HepG2 (cell line): ENCODE data around the gene DCUN1D2. TPM values are rescaled to one million over a fixed set of nuclear protein-coding genes. Genes with fewer than 3 reads are reported as not detected.

ENCODE experiments used
- ATAC-seq: fragments of 200-7000 bp; cut with Tn5 transposase; 3 replicates; pipeline ENCODE4 v1.9.1; 2020; ENCODE audit warnings: mild to moderate bottlenecking, moderate library complexity
- BruUV-seq: library from RNA; stranded (reverse); fragments of 400-500 nt; replicated peaks from 2 replicates; lab custom pipeline; 2021; lab: Mats Ljungman, UMichigan
- CTCF ChIA-PET: fragments of 300-600 bp; formaldehyde crosslinking; extraction: SDS; loops from one replicate; lab custom pipeline; 2021; ENCODE audit warnings: low total read pairs, inconsistent platforms, low intra/inter-chr PET ratio; lab: Yijun Ruan, JAX
- POLR2A ChIA-PET: fragments of 350-600 bp; sonication (Branson Sonifier 250); formaldehyde crosslinking; loops from one replicate; lab custom pipeline; 2020; ENCODE audit warnings: antibody characterized with exemption, inconsistent platforms; lab: Yijun Ruan, JAX
- DNase-seq: peaks from one replicate; pipeline ENCODE4 v3.0.0-alpha.2; 2015; ENCODE audit warnings: low spot score
- FAIRE-seq: peaks from 3 replicates; lab custom pipeline; 2011; peaks lifted over from hg19 to GRCh38; lab: Jason Lieb, UNC
- H2AFZ ChIP-seq: one replicate; pipeline ENCODE4 v1.6.1; 2011; ENCODE audit warnings: low read length, inconsistent platforms
- H3K27ac ChIP-seq: fragments of 300-600 bp; 3 replicates; pipeline ENCODE4 v1.8.0; 2011; ENCODE audit warnings: mixed run types, mild to moderate bottlenecking, mixed read lengths, low read length, inconsistent platforms; ENCODE audit not compliant: insufficient read depth; ENCODE audit errors: extremely low read length
- H3K27me3 ChIP-seq, 2 experiments: fragments of 200-600 bp in 1 of 2; 2 replicates in 1 of 2; 3 replicates in 1 of 2; pipeline versions ENCODE4 v1.6.0 to v1.8.0; 2011; ENCODE audit warnings: low read length in 2 of 2, mild to moderate bottlenecking in 2 of 2, moderate library complexity in 2 of 2, inconsistent platforms in 1 of 2; ENCODE audit not compliant: insufficient read depth in 2 of 2, control insufficient read depth in 1 of 2
- H3K36me3 ChIP-seq, 2 experiments: fragments of 200-600 bp in 1 of 2; replicated peaks in 1 of 2; 2 replicates in 1 of 2; 3 replicates in 1 of 2; pipeline versions ENCODE4 v1.5.1 to v1.8.0; 2011; ENCODE audit warnings: low read length in 2 of 2, inconsistent platforms in 1 of 2; ENCODE audit not compliant: insufficient read depth in 2 of 2, control insufficient read depth in 1 of 2
- H3K4me1 ChIP-seq: 2 replicates; pipeline ENCODE4 v1.5.1; 2012; ENCODE audit warnings: low read length, inconsistent platforms; ENCODE audit not compliant: insufficient read depth
- H3K4me2 ChIP-seq: 2 replicates; pipeline ENCODE4 v1.6.0; 2011; ENCODE audit warnings: low read depth, low read length, inconsistent platforms
- H3K4me3 ChIP-seq, 3 experiments: fragments of 200-600 bp in 1 of 3; sonication (generic), shearing (Covaris generic) in 1 of 3; replicated peaks in 1 of 3; 2 replicates each; pipeline ENCODE4 v1.5.1; 2011 to 2016; ENCODE audit warnings: low read length in 3 of 3, inconsistent platforms in 2 of 3, low read depth in 2 of 3, mild to moderate bottlenecking in 2 of 3, control low read depth in 1 of 3, mixed read lengths in 1 of 3; ENCODE audit not compliant: insufficient read depth in 1 of 3
- H3K79me2 ChIP-seq: one replicate; pipeline ENCODE4 v1.6.1; 2011; ENCODE audit warnings: low read length, inconsistent platforms; ENCODE audit not compliant: insufficient read depth
- H3K9ac ChIP-seq: 2 replicates; pipeline ENCODE4 v1.6.0; 2011; ENCODE audit warnings: mild to moderate bottlenecking, low read depth, low read length, inconsistent platforms; ENCODE audit not compliant: insufficient read depth
- H3K9me3 ChIP-seq: 2 replicates; pipeline ENCODE4 v1.5.1; 2012; ENCODE audit warnings: mild to moderate bottlenecking, low read length
- H4K20me1 ChIP-seq: 2 replicates; pipeline ENCODE4 v1.6.0; 2011; ENCODE audit warnings: inconsistent platforms, mild to moderate bottlenecking, low read length, moderate library complexity; ENCODE audit not compliant: insufficient read depth
- CAMTA2 ChIP-seq: sonication (generic); formaldehyde crosslinking; IDR thresholded peaks from 2 replicates; pipeline ENCODE4 v1.4.0; 2020; ENCODE audit warnings: mild to moderate bottlenecking, missing genetic modification reagents, borderline replicate concordance
- EP300 ChIP-seq, 3 experiments: sonication (generic) in 1 of 3; formaldehyde crosslinking in 1 of 3; IDR thresholded peaks; 2 replicates each; pipeline versions ENCODE4 v1.5.1 to v1.6.1; 2011 to 2020; ENCODE audit warnings: low read depth in 2 of 3, low read length in 2 of 3, borderline replicate concordance in 1 of 3, improper control_type of control experiment in 1 of 3, mild to moderate bottlenecking in 1 of 3, missing genetic modification reagents in 1 of 3, moderate library complexity in 1 of 3
- FOXO4 ChIP-seq: sonication (generic); formaldehyde crosslinking; conservative IDR thresholded peaks from 2 replicates; pipeline ENCODE4 v1.8.1; 2023; ENCODE audit warnings: missing genetic modification reagents
- GABPA ChIP-seq, 2 experiments: IDR thresholded peaks; 2 replicates each; pipeline ENCODE4 v1.6.1; 2011 to 2016; ENCODE audit warnings: low read depth in 2 of 2, low read length in 1 of 2, missing biosample characterization in 1 of 2, missing genetic modification characterization in 1 of 2
- U2AF2 ChIP-seq: fragments of 200-400 bp; formaldehyde crosslinking; IDR thresholded peaks from 2 replicates; pipeline ENCODE4 v1.6.1; 2017; ENCODE audit warnings: low read depth, mild to moderate bottlenecking, low read length
- ZBTB39 ChIP-seq: sonication (generic); formaldehyde crosslinking; IDR thresholded peaks from 2 replicates; pipeline ENCODE4 v1.5.0; 2020; ENCODE audit warnings: missing genetic modification reagents
- ZNF30 ChIP-seq: sonication (generic); formaldehyde crosslinking; IDR thresholded peaks from 2 replicates; pipeline ENCODE4 v1.5.0; 2020; ENCODE audit warnings: mild to moderate bottlenecking, missing genetic modification reagents
- WGBS: methylation state at CpG from one replicate; pipeline ENCODE4 v1.1.6; 2017; ENCODE audit warnings: low lambda C conversion rate; 5-methylcytosine and 5-hydroxymethylcytosine counted together
- in situ Hi-C: cut with HindIII; loops from 2 replicates; pipeline ENCODE4 v1.10.0; 2017; ENCODE audit warnings: low pct_unique_long_range_greater_than_20kb; ENCODE audit not compliant: extremely low pct_ligation_motif_present
- intact Hi-C: fragments of 100-400 bp; cut with micrococcal nuclease; formaldehyde crosslinking; loops from one replicate; pipeline ENCODE4 v1.10.0; 2022; ENCODE audit not compliant: unreplicated experiment
- polyA plus RNA-seq, 8 experiments: library from polyadenylated mRNA; depleted of rRNA in 3 of 8; stranded (reverse) in 7 of 8; unstranded in 1 of 8; fragments of >200 nt; fragmentation: Illumina TruSeq in 4 of 8; extraction: Trizol in 4 of 8; gene quantifications; 2 replicates each; pipeline versions ENCODE4 v1.2.1 to v1.2.3, GENCODE V29; 2011 to 2016; ENCODE audit warnings: low read depth in 4 of 8, missing spikeins in 1 of 8, mixed read lengths in 1 of 8; ENCODE audit not compliant: insufficient read depth in 1 of 8
- total RNA-seq, 5 experiments: library from RNA; depleted of rRNA; stranded (reverse); fragments of >200 nt; fragmentation: Illumina TruSeq; extraction: Trizol; gene quantifications; 2 replicates each; pipeline ENCODE4 v1.2.3, GENCODE V29; 2016; ENCODE audit warnings: low read depth in 1 of 5

DCUN1D2 gene
- total and polyA plus RNA-seq, 2 of the 13 experiments (the other 11 are each of a cell fraction or from before 2014, with no cell fraction given) = 9.1 to 9.6 TPM

DNA sequence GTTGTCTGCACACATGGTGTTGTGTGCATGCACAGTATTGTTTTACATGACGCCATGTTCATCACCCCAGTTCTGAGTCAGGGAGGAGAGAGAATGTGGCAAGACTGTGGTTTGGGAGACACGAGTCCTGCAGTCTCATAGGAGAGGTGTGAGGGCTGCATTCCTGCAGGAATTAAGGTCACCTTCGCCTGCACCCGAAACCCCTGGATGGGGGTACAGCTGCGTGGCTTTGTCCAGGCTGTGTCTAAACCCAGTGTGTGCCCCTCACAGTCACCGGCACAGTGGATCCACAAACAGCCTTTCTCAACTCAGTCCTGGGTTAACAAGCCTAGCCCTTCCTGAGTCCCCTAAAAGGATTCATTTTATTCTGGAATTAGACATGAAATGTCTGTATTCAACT is 42.9 kb downstream of the DCUN1D2 start:
- ATAC-seq = no peak
- intact Hi-C loops = loop anchor here (5.0 kb wide), 1 partner anchor 50 kb away; no protein-coding TSS in a partner anchor
- H3K4me3 ChIP-seq = no peak overlapping the region
- H3K79me2 ChIP-seq = no peaks in the 10 kb centered on the region
- in situ Hi-C loops = no loop called here
- ChIA-PET CTCF (no interaction called here), POLR2A (no interaction called here)
- H3K4me2 ChIP-seq = peak overlapping the region; percentile 91; the same call in 1 of the 2 replicates
- no peak overlapping the region for H3K9ac ChIP-seq
- peaks cover 47% of the 10 kb centered on the region for H3K4me1 ChIP-seq
- FAIRE-seq = no peak
- WGBS = 97% methylated on average over 6 of the region's 6 CpGs
- DNase-seq = no peak
- no peak overlapping the region for H2AFZ ChIP-seq
- H4K20me1 ChIP-seq = no peaks in the 10 kb centered on the region
- H3K27me3 ChIP-seq = no peaks in the 10 kb centered on the region
- no peaks in the 10 kb centered on the region for H3K9me3 ChIP-seq
- no peaks in the 10 kb centered on the region for H3K36me3 ChIP-seq
- H3K27ac ChIP-seq = no peak overlapping the region
- TF ChIP-seq FOXO4 (CRISPR knock-in tag) = no peak
- no peak for TF ChIP-seq EP300 (IDR thresholded peaks at IDR 0.05; ENCODE audit: low read depth in 2 of 2, low read length in 2 of 2)
- TF ChIP-seq EP300 (CRISPR knock-in tag; IDR thresholded peaks at IDR 0.05; ENCODE audit: borderline replicate concordance) = no peak
- no peak for TF ChIP-seq U2AF2
- no TSS peak for BruUV-seq

DNA sequence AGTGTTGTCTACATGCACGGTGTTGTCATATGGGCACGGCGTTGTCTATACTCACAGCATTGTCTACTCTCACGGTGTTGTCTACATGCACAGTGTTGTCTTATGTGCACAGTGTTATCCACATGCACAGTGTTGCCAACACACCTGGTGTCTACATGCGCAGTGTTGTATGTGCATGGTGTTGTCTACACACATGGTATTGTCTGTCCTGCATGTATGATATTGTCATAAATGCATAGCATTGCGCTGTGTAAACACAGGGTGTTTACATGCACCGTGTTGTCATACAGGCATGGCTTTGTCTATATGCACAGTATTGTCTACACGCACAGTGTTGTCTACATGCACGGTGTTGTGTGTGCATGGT is 44.0 kb downstream of the DCUN1D2 start:
- CTCF ChIA-PET = no interaction called here
- Histone ChIP-seq H3K36me3 (no peaks in the 10 kb centered on the region), H3K9me3 (no peaks in the 10 kb centered on the region), H3K79me2 (no peaks in the 10 kb centered on the region), H3K27ac (no peak overlapping the region), H3K9ac (no peak overlapping the region), H3K4me2 (no peak overlapping the region), H3K4me3 (no peak overlapping the region), H3K27me3 (no peaks in the 10 kb centered on the region), H3K4me1 (peaks cover 47% of the 10 kb centered on the region), H4K20me1 (no peaks in the 10 kb centered on the region), H2AFZ (no peak overlapping the region)
- intact Hi-C loops (loop anchor here (5.0 kb wide), 1 partner anchor 49 kb away; no protein-coding TSS in a partner anchor), in situ Hi-C loops (no loop called here)
- POLR2A ChIA-PET = no interaction called here
- WGBS = 93% methylated on average over 4 of the region's 9 CpGs
- DNase-seq (no peak), FAIRE-seq (no peak), ATAC-seq (no peak)
- no TSS peak for BruUV-seq
- TF ChIP-seq CAMTA2 (no peak), GABPA (IDR thresholded peaks at IDR 0.05; ENCODE audit: low read depth, low read length) (0 out of 2 replicates have a peak, but pooled peaks have one; percentile 8), GABPA (CRISPR knock-in tag; IDR thresholded peaks at IDR 0.05; ENCODE audit: low read depth) (no peak), ZNF30 (CRISPR knock-in tag) (no peak), ZBTB39 (CRISPR knock-in tag) (0 out of 2 replicates have a peak, but pooled peaks have one; percentile 31)
